NAMALWA (cell line): ENCODE data around the gene TUSC2.

Experiments used
- DNase-seq: peaks from one replicate; pipeline ENCODE4 v3.0.0-alpha.2; 2015; ENCODE audit warnings: low spot score

Gene TUSC2, protein sequence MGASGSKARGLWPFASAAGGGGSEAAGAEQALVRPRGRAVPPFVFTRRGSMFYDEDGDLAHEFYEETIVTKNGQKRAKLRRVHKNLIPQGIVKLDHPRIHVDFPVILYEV

DNA sequence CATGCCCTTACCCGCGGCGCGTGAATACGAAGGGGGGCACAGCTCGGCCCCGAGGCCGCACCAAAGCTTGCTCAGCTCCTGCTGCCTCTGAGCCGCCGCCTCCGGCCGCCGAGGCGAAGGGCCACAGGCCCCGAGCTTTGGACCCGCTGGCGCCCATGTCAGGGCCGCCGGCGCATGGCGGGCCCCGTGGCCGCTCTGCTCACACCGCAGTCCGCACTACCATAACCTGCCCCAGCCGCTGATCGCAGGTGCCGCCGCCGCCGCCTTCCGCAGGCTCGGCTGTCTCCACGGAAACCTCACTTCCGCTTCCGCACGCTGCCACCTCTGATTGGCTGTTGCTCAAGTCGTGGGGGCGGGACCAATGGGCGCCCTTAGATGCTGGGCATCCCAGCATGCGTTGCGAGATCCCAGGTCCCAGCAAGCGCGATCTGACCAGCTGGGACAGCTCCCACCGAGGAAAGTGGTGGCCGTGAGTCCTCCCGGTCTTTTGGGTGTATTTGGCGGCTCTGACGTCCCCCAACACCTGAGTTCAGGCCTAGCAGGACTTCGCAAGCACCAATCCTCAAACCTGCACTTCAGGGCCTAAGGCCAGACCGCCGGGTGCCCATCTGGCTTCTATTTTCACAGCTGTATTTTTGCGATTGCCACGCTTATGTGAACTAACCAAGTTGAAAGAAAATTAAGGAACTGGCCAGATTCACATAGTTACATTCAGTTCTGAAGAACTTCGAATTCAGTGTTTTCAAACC is at the start of gene TUSC2:
TSS of gene TUSC2 (minus strand) at position 281 of the 749 bp plus-strand sequence. CDS start at position 157, 124 bp downstream.
- peak; percentile 93 for DNase-seq

- DNase-seq, result peak; percentile 15
These were observed 47.4 kb upstream of the TUSC2 start for GRCh38 chr3:50375258-50375931.

DNA sequence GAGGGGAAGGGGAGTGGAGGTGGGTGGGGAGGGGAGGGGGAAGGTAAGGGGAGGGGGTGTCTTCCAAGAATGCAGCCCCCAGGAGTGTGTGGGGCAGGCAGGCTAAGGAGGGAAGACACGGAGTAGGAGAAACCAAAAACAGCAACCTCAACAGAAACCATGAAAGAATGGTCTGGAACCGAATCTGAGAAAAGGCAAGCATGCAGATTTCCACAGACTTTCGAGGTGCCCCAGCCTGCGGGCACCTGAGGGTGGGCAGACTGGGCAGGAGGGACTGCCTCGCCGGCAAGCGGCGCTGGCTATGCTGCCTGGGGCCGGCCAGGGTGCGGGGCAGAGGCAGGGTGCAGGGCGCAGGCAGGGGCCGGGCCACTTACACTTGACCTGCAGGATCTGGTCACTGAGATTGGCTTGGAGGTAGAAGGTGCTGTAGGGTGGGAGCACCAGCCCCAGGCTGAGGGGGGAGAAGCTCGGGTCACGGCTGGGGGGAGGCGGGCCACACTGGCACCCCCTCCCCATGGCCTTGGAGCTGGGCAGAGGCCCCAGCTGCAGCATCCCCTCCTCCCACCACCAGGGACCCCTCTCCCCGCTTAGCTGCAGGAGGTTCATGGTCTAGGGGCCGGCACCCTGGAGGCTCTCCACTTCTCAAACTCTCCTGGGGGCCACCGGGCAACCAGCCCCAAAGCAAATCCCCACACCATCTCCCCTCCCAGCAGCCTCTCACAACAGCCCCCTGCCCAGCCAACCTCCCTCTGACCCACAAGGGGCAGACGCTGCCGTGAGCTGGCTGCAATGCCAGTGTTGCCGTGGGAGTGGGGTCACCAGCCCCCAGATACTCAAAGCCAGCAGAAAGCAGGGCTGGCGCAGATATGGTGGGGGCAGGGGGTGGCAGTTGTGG is 46.6 kb upstream of the TUSC2 start:
- DNase-seq, result no peak

DNA sequence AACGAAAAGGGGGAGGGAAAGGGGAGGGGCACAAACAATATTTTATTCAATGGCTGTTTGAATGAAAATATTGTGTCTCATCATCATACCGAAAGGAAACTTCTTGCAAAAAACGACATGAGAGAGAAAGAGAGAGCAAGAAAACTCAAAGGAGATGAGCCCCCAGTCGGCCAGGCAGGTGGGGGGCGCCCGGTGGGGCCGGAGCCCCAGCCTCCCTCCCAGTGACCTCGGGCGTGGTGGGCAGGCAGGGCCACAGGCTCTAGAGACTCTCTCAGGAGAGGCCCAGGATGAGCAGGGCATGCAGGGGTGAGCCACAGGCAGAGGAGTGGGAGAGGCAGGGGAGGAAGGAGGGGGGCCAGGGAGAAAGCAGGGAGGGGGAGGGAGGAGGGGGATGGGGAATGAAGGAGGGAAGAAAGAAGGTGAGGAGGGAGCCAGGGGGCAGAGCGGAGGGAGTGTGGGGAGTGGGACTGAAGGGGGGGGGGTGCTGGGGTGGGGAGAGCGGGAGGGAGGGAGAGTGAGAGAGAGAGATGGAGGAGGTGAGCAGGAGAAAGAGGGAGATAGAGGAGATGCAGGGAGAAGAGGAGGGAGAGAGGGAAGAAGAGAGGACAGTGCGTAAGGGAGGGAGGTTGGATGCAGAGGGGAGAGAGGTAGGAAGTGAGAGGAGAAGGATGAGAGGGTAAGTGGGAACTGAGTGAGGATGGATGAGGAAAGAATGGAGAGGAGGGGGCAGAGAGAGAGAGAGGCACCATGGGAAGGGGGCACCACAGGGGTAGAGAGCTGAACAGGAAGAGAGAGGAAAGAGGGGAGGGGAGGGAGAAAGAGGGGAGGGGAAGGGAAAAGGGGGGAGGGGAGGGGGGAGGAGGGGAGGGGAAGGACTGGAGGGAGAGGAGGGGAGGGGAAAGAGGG is 45.4 kb upstream of the TUSC2 start:
- no peak for DNase-seq

DNA sequence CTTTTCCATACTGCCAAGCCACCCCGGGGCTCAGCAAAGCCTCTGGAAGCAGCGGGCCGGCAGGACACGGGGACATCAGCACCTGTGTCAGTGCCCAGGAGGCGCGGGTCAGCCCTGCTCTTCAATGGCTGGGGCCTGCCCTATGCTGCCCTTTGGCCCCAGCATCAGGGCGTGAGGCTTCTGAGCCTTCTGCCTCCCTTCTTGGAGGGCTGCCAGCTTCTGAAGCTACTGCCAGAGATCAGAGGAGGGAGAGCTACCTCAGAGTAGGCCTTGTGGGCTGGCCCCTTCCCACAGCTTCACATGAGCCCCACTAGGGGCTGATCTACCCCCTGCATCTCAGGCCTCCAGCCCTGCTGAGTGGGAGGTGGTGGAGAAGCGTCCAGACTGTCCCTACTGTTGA is 44.3 kb upstream of the TUSC2 start:
- DNase-seq, result peak; percentile 34

- DNase-seq, result no peak
These were observed 43.2 kb upstream of the TUSC2 start for GRCh38 chr3:50371133-50371685.

DNA sequence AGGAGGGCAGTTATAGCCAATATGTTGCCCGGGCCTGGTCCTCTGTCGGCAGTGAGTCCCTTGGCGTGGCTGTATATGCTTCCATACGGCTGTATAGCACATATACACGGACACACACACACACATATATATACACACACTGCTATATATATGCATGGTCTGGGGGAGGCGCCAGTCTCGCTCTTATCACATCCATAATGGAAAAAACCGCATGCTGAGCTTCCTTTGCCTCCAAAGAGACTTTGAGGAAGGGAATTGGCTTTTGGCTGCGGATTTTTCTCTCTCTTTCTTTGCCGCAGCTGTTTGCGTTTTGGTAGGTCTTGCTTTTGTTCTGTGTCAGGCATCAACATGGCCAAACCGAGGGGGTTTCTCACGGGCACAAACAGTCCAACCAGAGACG is 42.6 kb upstream of the TUSC2 start:
- DNase-seq, result no peak

- no peak for DNase-seq
These were observed 41.1 kb upstream of the TUSC2 start for GRCh38 chr3:50369012-50369670.

DNA sequence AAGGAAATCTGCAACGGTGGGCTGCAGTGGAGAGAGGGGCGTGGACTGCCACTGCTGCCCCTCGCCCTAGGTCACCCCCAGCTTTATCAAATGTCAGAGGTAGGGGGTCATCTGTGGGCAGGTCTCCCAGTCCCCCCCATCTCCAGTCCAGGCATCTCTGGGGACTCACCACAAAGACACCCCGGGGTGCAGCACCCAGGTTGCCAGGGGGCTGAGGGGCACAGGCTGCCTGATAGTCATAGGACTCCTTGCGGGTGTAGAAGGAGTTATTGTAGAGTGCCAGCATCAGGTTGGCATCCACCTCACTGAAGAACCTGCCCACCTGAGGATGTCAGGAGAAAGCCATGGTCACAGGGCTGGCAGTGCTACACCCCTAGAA is 37.8 kb upstream of the TUSC2 start:
- DNase-seq, result no peak

- peak; percentile 90 for DNase-seq
These were observed 37.2 kb upstream of the TUSC2 start for GRCh38 chr3:50365080-50365841.

DNA sequence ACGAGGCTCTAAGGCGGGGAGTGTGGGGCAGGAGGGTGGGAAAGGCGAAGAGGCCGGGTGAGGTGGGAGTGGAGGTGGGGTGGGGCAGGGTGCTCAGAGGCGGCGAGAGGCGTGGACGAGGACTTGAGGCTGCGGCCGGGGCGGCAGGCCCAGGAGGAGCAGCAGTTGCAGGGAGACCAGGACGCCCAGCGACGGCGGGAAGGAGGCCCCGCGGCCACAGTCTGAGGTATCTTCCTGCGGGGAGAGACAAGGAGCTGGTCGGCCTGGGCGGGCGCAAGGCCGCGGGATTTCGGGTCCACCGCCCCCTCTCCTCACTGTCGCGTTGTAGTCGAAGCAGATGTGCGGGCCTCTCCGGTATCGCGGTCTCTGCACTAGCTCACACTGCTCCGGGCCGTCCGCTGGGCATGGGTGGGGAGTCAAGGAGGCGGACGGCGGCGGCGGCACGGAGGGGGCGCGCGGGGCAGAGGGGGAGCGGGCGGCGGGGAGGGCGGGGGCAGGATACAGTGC is 36.6 kb upstream of the TUSC2 start:
- no peak for DNase-seq

DNA sequence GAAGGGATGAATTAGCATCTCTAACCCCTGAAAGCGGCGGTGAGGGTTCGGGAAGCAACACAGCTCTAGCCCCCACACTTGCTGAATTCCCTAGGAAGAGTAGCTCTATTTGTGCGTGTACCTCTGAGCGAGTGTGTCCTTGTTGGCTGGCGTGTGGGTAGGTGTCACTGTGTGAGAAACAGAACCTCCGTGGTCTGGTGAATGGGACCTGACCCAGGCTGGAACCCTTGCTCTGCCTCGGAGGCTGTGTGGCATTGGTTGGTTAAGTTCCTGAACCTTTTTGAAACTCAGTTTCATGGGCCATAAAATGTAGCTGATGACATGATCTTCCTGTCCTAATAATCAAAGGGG is 31.7 kb upstream of the TUSC2 start:
- DNase-seq, result no peak

- peak; percentile 95 for DNase-seq
These were observed 31.1 kb upstream of the TUSC2 start, which contains the start of gene TMEM115 for GRCh38 chr3:50358911-50359759. TSS of gene TMEM115 (minus strand) at chr3:50359521. CDS start at chr3:50359063, 458 bp downstream.

DNA sequence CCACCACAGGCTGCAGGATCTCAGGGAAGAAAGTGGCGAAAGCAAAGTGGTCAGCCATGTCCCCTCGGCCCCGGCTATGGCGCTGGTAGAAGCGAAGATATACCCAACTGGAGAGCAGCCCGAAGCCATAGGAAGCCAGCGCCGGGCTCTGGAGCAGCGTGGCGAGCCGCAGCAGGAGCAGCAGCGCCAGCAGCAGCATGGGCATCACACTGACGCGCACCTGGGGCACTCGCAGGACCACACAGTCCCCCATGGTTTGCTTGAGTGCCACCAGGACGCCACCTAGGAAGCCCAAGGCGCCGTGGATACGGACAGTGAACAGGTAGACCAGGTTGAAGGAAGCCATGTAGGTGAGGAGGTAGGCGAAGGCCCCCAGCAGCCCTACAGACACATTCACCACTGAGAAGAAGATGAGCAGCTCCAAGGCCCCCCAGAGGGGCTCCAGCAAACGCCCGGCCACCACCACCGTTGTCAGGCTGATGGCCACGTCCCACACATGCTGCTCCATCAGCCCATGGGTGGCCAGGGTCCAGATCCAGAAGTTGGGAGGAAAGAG is 30.4 kb upstream of the TUSC2 start:
- DNase-seq, result no peak

- no peak for DNase-seq
These were observed 29.5 kb upstream of the TUSC2 start for GRCh38 chr3:50357481-50357880.

GRCh38 chr3:50356553-50356952 is 28.5 kb upstream of the TUSC2 start:
- no peak for DNase-seq

- no peak for DNase-seq
These were observed 28.0 kb upstream of the TUSC2 start for GRCh38 chr3:50355829-50356552.

GRCh38 chr3:50354850-50355249 is 26.8 kb upstream of the TUSC2 start:
- DNase-seq, result no peak
